WI38 (cell line): ENCODE data around the gene OR6M1.

Experiments
- H3K4me3 ChIP-seq: 2 replicates; pipeline ENCODE4 v1.5.1; 2011; ENCODE audit warnings: low read depth, mild to moderate bottlenecking, control low read depth, low read length
- CTCF ChIP-seq: IDR thresholded peaks from 2 replicates; pipeline ENCODE4 v1.5.1; 2012; ENCODE audit warnings: low read depth, mild to moderate bottlenecking, control low read depth, low read length

OR6M1 gene

GRCh38 chr11:123770712-123771111, 35.4 kb downstream of the OR6M1 start:
- no peak for TF ChIP-seq CTCF

GRCh38 chr11:123765601-123766000, 40.5 kb downstream of the OR6M1 start:
- no peak overlapping the region for H3K4me3 ChIP-seq
- TF ChIP-seq CTCF, result no peak

More at GRCh38 chr11:123770712-123771111, 35.4 kb downstream of the OR6M1 start:
- no peak overlapping the region for H3K4me3 ChIP-seq

GRCh38 chr11:123762422-123762821, 43.7 kb downstream of the OR6M1 start:
- TF ChIP-seq CTCF, result no peak
- no peak overlapping the region for H3K4me3 ChIP-seq

- TF ChIP-seq CTCF, result no peak
- H3K4me3 ChIP-seq, result no peak overlapping the region
Observed at GRCh38 chr11:123760894-123761293, 45.3 kb downstream of the OR6M1 start.

- TF ChIP-seq CTCF, result no peak
- H3K4me3 ChIP-seq, result no peak overlapping the region
Observed at GRCh38 chr11:123757976-123758375, 48.2 kb downstream of the OR6M1 start.

GRCh38 chr11:123755813-123756212, 50.3 kb downstream of the OR6M1 start:
- no peak overlapping the region for H3K4me3 ChIP-seq
- TF ChIP-seq CTCF, result no peak
